Common myeloid progenitor, CD34-positive (primary cell): ENCODE measurements around the gene CBL.

Experiments
- CTCF ChIA-PET: fragments of 350-600 bp; sonication (Branson Sonifier 250); formaldehyde crosslinking; loops from one replicate; lab custom pipeline; 2021; ENCODE audit warnings: antibody characterized with exemption; lab: Charles Lee
- POLR2A ChIA-PET: fragments of 350-600 bp; sonication (Branson Sonifier 250); formaldehyde crosslinking; loops from one replicate; lab custom pipeline; 2021; ENCODE audit warnings: antibody characterized with exemption; lab: Charles Lee
- DNase-seq, 3 donors: peaks; one replicate each; pipeline versions ENCODE4 v3.0.0 to v3.0.0-alpha.2; 2013
- H3K27ac ChIP-seq, 2 experiments: 1 replicate in 1 of 2; 2 replicates in 1 of 2; pipeline ENCODE4 v1.7.0; 2013; ENCODE audit warnings: inconsistent platforms in 2 of 2, low read length in 2 of 2, mild to moderate bottlenecking in 2 of 2, low read depth in 1 of 2, moderate library complexity in 1 of 2; ENCODE audit not compliant: severe bottlenecking in 2 of 2, insufficient read depth in 1 of 2, poor library complexity in 1 of 2
- H3K27me3 ChIP-seq, 5 experiments: replicated peaks in 2 of 5; 1 replicate in 3 of 5; 2 replicates in 2 of 5; pipeline versions ENCODE4 v1.6.1 to v1.7.0; 2013; ENCODE audit warnings: low read length in 4 of 5, mild to moderate bottlenecking in 2 of 5, moderate library complexity in 2 of 5, inconsistent platforms in 1 of 5; ENCODE audit not compliant: insufficient read depth in 5 of 5, control insufficient read depth in 4 of 5
- H3K36me3 ChIP-seq, 4 experiments: 1 replicate in 2 of 4; 2 replicates in 2 of 4; pipeline versions ENCODE4 v1.6.1 to v1.7.0; 2013; ENCODE audit warnings: low read length in 3 of 4, control low read depth in 1 of 4, mild to moderate bottlenecking in 1 of 4; ENCODE audit not compliant: control insufficient read depth in 4 of 4, insufficient read depth in 4 of 4
- H3K4me1 ChIP-seq, 4 experiments: 1 replicate in 3 of 4; 2 replicates in 1 of 4; pipeline versions ENCODE4 v1.6.1 to v1.7.1; 2013; ENCODE audit warnings: low read length in 3 of 4, mild to moderate bottlenecking in 3 of 4, control low read depth in 1 of 4, inconsistent platforms in 1 of 4, moderate library complexity in 1 of 4; ENCODE audit not compliant: control insufficient read depth in 4 of 4, insufficient read depth in 4 of 4; ENCODE audit errors: control extremely low read depth in 1 of 4
- H3K4me3 ChIP-seq, 7 experiments: 1 replicate in 4 of 7; 2 replicates in 3 of 7; pipeline versions ENCODE4 v1.5.1 to v1.7.0; 2013; ENCODE audit warnings: mild to moderate bottlenecking in 7 of 7, low read length in 6 of 7, moderate library complexity in 6 of 7, inconsistent platforms in 2 of 7, low read depth in 2 of 7, control low read depth in 1 of 7; ENCODE audit not compliant: insufficient read depth in 4 of 7, control insufficient read depth in 1 of 7; ENCODE audit errors: extremely low read depth in 1 of 7
- H3K9me3 ChIP-seq, 5 experiments: 1 replicate in 4 of 5; 2 replicates in 1 of 5; pipeline versions ENCODE4 v1.6.1 to v1.7.1; 2013; ENCODE audit warnings: low read length in 4 of 5, mild to moderate bottlenecking in 2 of 5, inconsistent platforms in 1 of 5, low read depth in 1 of 5, moderate library complexity in 1 of 5; ENCODE audit not compliant: control insufficient read depth in 4 of 5, insufficient read depth in 2 of 5; ENCODE audit errors: control extremely low read depth in 1 of 5
- WGBS: methylation state at CpG from one replicate; pipeline ENCODE4 v1.1.5; 2013; ENCODE audit not compliant: insufficient coverage; 5-methylcytosine and 5-hydroxymethylcytosine counted together

The CBL gene

GRCh38 chr11:119262668-119263351, 56.7 kb downstream of the CBL start:
- Histone ChIP-seq H3K27me3 (no peaks in the 10 kb centered on the region), H3K27ac (peak overlapping the region in 1 of 2 experiments; percentile 17), H3K36me3 (no peaks in the 10 kb centered on the region), H3K4me3 (peak overlapping the region in 1 of 7 experiments; percentile 13), H3K4me1 (peaks cover 27 to 49% (median 30%) of the 10 kb centered on the region in 4 experiments), H3K9me3 (no peaks in the 10 kb centered on the region)
- peak; percentile 32 to 66 (median 53) for DNase-seq
- ChIA-PET CTCF (interaction anchor here (0.9 to 2.1 kb wide), 3 partner anchors 51 to 67 kb away, joined by 3 to 6 read pairs (median 4); no protein-coding TSS in a partner anchor), POLR2A (no interaction called here)
- WGBS = 76% methylated on average over 4 of the region's 5 CpGs

GRCh38 chr11:119263352-119263940, 57.3 kb downstream of the CBL start:
- H3K9me3 ChIP-seq = no peaks in the 10 kb centered on the region
- ChIA-PET POLR2A (no interaction called here), CTCF (interaction anchor here (0.5 to 2.1 kb wide), 5 partner anchors 19 to 140 kb away, joined by 3 to 6 read pairs (median 4); no protein-coding TSS in a partner anchor)
- no peaks in the 10 kb centered on the region for H3K36me3 ChIP-seq
- H3K27me3 ChIP-seq = no peaks in the 10 kb centered on the region
- peak overlapping the region in 1 of 2 experiments; percentile 17 for H3K27ac ChIP-seq
- WGBS = 0% methylated on average over 1 of the region's 3 CpGs
- H3K4me1 ChIP-seq = peaks cover 22 to 42% (median 27%) of the 10 kb centered on the region in 4 experiments
- DNase-seq = peak in 2 of 3 donors; percentile 37 to 52
- H3K4me3 ChIP-seq = peak overlapping the region in 3 of 7 experiments; percentile 4 to 35 (median 13)

- no peaks in the 10 kb centered on the region for H3K9me3 ChIP-seq
- no peaks in the 10 kb centered on the region for H3K36me3 ChIP-seq
- H3K4me1 ChIP-seq = peaks cover 22 to 32% (median 25%) of the 10 kb centered on the region in 4 experiments
- H3K27me3 ChIP-seq = no peaks in the 10 kb centered on the region
- H3K4me3 ChIP-seq = no peak overlapping the region
- no CpG with 5 or more reads among the region's 3 CpGs for WGBS
- H3K27ac ChIP-seq = no peak overlapping the region
- DNase-seq = peak in 1 of 3 donors; percentile 24
- CTCF ChIA-PET = interaction anchor here (1.1 to 2.7 kb wide), 4 partner anchors 18 to 66 kb away, joined by 4 to 7 read pairs (median 4); no protein-coding TSS in a partner anchor
- POLR2A ChIA-PET = no interaction called here
These were observed 59.9 kb downstream of the CBL start for GRCh38 chr11:119266063-119266462.

GRCh38 chr11:119266517-119267255, 60.5 kb downstream of the CBL start:
- no peak for DNase-seq
- CTCF ChIA-PET = interaction anchor here (1.1 to 2.7 kb wide), 5 partner anchors 11 to 67 kb away, joined by 4 to 7 read pairs (median 5); no protein-coding TSS in a partner anchor
- WGBS = 97% methylated on average over 3 of the region's 7 CpGs
- peaks cover 22 to 32% (median 25%) of the 10 kb centered on the region in 4 experiments for H3K4me1 ChIP-seq
- no peaks in the 10 kb centered on the region for H3K36me3 ChIP-seq
- no peak overlapping the region for H3K27ac ChIP-seq
- POLR2A ChIA-PET = no interaction called here
- no peak overlapping the region for H3K4me3 ChIP-seq
- no peaks in the 10 kb centered on the region for H3K9me3 ChIP-seq
- H3K27me3 ChIP-seq = no peaks in the 10 kb centered on the region

- peaks cover 0 to 4% (median 3%) of the 10 kb centered on the region in 4 experiments for H3K36me3 ChIP-seq
- 100% methylated on average over 1 of the region's 5 CpGs for WGBS
- DNase-seq = no peak
- no peak overlapping the region for H3K4me3 ChIP-seq
- H3K9me3 ChIP-seq = no peaks in the 10 kb centered on the region
- no peak overlapping the region for H3K27ac ChIP-seq
- ChIA-PET CTCF (interaction anchor here (0.9 to 2.7 kb wide), 4 partner anchors 10 to 56 kb away, joined by 3 to 7 read pairs (median 6); no protein-coding TSS in a partner anchor), POLR2A (no interaction called here)
- H3K4me1 ChIP-seq = peaks cover 19 to 24% (median 20%) of the 10 kb centered on the region in 4 experiments
- no peaks in the 10 kb centered on the region for H3K27me3 ChIP-seq
These were observed 61.5 kb downstream of the CBL start for GRCh38 chr11:119267645-119268044.

GRCh38 chr11:119273721-119274120, 67.6 kb downstream of the CBL start:
- Histone ChIP-seq H3K27ac (no peak overlapping the region), H3K36me3 (peaks cover 9 to 45% (median 27%) of the 10 kb centered on the region in 4 experiments), H3K4me1 (no peaks in the 10 kb centered on the region), H3K27me3 (no peaks in the 10 kb centered on the region), H3K4me3 (no peak overlapping the region), H3K9me3 (no peaks in the 10 kb centered on the region)
- DNase-seq = no peak
- ChIA-PET POLR2A (no interaction called here), CTCF (interaction anchor here (0.9 to 1.2 kb wide), 2 partner anchors 11 to 200 kb away, joined by 3 to 4 read pairs; no protein-coding TSS in a partner anchor)
- 96% methylated on average over 4 of the region's 6 CpGs for WGBS
